ENCODE results near the gene OXCT2.

DNA sequence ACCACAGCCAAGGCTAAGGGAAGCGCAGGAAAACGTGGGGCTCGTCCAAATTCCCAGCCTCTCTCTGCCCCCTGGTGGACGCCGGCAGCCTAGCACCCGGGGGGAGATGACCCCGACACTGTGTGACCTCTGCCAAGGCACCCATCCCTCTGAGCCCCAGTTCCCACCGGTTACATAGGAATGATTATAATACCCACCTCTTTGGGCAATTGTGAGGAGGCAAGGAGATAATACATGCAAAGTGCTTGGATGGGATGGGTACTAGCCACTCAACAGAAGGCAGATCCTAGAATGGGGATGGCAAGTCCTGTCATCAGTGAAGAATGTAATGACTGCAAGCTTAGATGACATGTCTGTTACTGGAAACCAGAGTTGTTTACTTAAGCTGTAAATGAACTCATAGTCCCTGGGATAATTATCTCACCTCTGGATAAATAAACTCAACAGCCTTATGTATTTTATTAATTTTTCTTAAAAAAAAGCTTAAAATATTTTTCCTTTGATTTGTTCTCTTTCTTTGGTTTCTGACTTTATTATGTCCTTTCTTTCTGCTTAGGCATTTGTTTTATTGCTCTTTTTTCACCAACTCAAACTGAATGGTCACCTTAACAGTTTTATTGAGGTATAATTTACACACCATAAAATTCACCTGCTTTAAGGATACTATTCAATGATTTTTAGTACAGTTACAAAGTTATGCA lies 28.8 kb upstream of the OXCT2 start:
- TF ChIP-seq ARNTL (CRISPR knock-in tag; IDR thresholded peaks at IDR 0.05) (no peak), ZNF121 (CRISPR knock-in tag; IDR thresholded peaks at IDR 0.05) (no peak), SUZ12 (IDR thresholded peaks at IDR 0.05; ENCODE audit: low read depth, low read length) (no peak), BCL6 (CRISPR knock-in tag; IDR thresholded peaks at IDR 0.05) (no peak), EEA1 (CRISPR knock-in tag; IDR thresholded peaks at IDR 0.05; ENCODE audit: borderline replicate concordance) (no peak), SIN3A (IDR thresholded peaks at IDR 0.05; ENCODE audit: borderline replicate concordance, low read depth, low read length) (no peak), CREB1 (IDR thresholded peaks at IDR 0.05) (no peak), CREB1 (CRISPR knock-in tag; IDR thresholded peaks at IDR 0.05) (no peak), ZNF879 (CRISPR knock-in tag; IDR thresholded peaks at IDR 0.05) (no peak)
- TF ChIP-seq, protein P1, sequence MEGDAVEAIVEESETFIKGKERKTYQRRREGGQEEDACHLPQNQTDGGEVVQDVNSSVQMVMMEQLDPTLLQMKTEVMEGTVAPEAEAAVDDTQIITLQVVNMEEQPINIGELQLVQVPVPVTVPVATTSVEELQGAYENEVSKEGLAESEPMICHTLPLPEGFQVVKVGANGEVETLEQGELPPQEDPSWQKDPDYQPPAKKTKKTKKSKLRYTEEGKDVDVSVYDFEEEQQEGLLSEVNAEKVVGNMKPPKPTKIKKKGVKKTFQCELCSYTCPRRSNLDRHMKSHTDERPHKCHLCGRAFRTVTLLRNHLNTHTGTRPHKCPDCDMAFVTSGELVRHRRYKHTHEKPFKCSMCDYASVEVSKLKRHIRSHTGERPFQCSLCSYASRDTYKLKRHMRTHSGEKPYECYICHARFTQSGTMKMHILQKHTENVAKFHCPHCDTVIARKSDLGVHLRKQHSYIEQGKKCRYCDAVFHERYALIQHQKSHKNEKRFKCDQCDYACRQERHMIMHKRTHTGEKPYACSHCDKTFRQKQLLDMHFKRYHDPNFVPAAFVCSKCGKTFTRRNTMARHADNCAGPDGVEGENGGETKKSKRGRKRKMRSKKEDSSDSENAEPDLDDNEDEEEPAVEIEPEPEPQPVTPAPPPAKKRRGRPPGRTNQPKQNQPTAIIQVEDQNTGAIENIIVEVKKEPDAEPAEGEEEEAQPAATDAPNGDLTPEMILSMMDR (CRISPR knock-in tag; IDR thresholded peaks at IDR 0.05): peak; percentile 72
- TF ChIP-seq, protein P2, sequence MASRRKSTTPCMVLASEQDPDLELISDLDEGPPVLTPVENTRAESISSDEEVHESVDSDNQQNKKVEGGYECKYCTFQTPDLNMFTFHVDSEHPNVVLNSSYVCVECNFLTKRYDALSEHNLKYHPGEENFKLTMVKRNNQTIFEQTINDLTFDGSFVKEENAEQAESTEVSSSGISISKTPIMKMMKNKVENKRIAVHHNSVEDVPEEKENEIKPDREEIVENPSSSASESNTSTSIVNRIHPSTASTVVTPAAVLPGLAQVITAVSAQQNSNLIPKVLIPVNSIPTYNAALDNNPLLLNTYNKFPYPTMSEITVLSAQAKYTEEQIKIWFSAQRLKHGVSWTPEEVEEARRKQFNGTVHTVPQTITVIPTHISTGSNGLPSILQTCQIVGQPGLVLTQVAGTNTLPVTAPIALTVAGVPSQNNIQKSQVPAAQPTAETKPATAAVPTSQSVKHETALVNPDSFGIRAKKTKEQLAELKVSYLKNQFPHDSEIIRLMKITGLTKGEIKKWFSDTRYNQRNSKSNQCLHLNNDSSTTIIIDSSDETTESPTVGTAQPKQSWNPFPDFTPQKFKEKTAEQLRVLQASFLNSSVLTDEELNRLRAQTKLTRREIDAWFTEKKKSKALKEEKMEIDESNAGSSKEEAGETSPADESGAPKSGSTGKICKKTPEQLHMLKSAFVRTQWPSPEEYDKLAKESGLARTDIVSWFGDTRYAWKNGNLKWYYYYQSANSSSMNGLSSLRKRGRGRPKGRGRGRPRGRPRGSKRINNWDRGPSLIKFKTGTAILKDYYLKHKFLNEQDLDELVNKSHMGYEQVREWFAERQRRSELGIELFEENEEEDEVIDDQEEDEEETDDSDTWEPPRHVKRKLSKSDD (CRISPR knock-in tag; IDR thresholded peaks at IDR 0.05; ENCODE audit: low read depth): no peak
